ENCODE measurements around the gene LINC01488.

- no peak for TF ChIP-seq POLR2A (IDR thresholded peaks at IDR 0.05)
- TF ChIP-seq, protein P1, sequence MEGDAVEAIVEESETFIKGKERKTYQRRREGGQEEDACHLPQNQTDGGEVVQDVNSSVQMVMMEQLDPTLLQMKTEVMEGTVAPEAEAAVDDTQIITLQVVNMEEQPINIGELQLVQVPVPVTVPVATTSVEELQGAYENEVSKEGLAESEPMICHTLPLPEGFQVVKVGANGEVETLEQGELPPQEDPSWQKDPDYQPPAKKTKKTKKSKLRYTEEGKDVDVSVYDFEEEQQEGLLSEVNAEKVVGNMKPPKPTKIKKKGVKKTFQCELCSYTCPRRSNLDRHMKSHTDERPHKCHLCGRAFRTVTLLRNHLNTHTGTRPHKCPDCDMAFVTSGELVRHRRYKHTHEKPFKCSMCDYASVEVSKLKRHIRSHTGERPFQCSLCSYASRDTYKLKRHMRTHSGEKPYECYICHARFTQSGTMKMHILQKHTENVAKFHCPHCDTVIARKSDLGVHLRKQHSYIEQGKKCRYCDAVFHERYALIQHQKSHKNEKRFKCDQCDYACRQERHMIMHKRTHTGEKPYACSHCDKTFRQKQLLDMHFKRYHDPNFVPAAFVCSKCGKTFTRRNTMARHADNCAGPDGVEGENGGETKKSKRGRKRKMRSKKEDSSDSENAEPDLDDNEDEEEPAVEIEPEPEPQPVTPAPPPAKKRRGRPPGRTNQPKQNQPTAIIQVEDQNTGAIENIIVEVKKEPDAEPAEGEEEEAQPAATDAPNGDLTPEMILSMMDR (IDR thresholded peaks at IDR 0.05), result no peak
- TF ChIP-seq POLR2AphosphoS5 (IDR thresholded peaks at IDR 0.05), result no peak
- no peak for TF ChIP-seq EP300 (IDR thresholded peaks at IDR 0.05)
These were observed 31.7 kb downstream of the LINC01488 start for GRCh38 chr11:69513196-69513595.

Measured in sigmoid colon (tissue), 4 donors.